ENCODE results near the gene SDF2. TPM values are rescaled to one million over a fixed set of nuclear protein-coding genes. Genes with fewer than 3 reads are reported as not detected.
"Not testable (repeated sequence)": the region's sequence is repeated elsewhere in the genome, so short reads cannot be mapped to it uniquely, and the experiment has no call there.

Gene SDF2
- total RNA-seq, 2 experiments from 2014 or later = 51.7 to 54.5 TPM

DNA sequence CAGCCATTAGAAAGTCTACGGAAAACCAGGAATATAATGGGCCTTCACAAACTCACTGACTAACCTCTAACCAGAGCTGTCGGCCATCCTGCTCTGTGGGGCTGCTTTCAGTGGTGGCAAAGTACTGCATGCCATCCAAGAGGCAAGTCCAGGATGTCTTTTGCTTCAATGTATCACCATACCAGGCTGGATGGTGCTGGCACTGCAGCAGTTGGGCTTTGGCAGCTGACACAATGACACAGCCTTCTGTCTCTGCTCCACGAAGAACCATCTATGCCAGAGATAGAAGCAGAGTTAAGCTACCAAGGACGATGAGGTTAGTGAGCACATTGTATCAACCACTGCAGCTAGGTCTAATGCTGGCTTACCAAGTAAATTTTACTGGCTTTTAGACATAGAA lies 38.0 kb downstream of the SDF2 start:
- ChIA-PET CTCF (interaction anchor here (0.6 to 2.7 kb wide), 3 partner anchors 10 to 22 kb away, joined by 3 to 14 read pairs (median 3); partner anchors contain the start of gene RSKR), POLR2A (interaction anchor here (0.7 to 1.6 kb wide), 2 partner anchors 20 to 51 kb away, joined by 6 read pairs; partner anchors contain the start of gene BLTP2)
- no peaks in the 10 kb centered on the region for H3K4me1 Mint-ChIP-seq (ENCODE audit: low read depth)
- no peak overlapping the region for H3K4me3 Mint-ChIP-seq
- peaks cover 71% of the 10 kb centered on the region for H3K36me3 Mint-ChIP-seq (ENCODE audit: low read depth)
- no peak for ATAC-seq
- H3K27me3 Mint-ChIP-seq (ENCODE audit: low read depth) = no peaks in the 10 kb centered on the region
- DNase-seq = no peak
- no peaks in the 10 kb centered on the region for H3K9me3 Mint-ChIP-seq (ENCODE audit: insufficient read depth)
- H3K27ac Mint-ChIP-seq = no peak overlapping the region

- DNase-seq = no peak
- CTCF ChIA-PET = no interaction called here
- H3K27ac Mint-ChIP-seq = no peak overlapping the region
- no peaks in the 10 kb centered on the region for H3K9me3 Mint-ChIP-seq (ENCODE audit: insufficient read depth)
- no peaks in the 10 kb centered on the region for H3K27me3 Mint-ChIP-seq (ENCODE audit: low read depth)
- peaks cover 71% of the 10 kb centered on the region for H3K36me3 Mint-ChIP-seq (ENCODE audit: low read depth)
- ATAC-seq = no peak
- no peak overlapping the region for H3K4me3 Mint-ChIP-seq
- H3K4me1 Mint-ChIP-seq (ENCODE audit: low read depth) = no peaks in the 10 kb centered on the region
- POLR2A ChIA-PET = no interaction called here
Observed at GRCh38 chr17:28622186-28622585, 39.5 kb downstream of the SDF2 start.

DNA sequence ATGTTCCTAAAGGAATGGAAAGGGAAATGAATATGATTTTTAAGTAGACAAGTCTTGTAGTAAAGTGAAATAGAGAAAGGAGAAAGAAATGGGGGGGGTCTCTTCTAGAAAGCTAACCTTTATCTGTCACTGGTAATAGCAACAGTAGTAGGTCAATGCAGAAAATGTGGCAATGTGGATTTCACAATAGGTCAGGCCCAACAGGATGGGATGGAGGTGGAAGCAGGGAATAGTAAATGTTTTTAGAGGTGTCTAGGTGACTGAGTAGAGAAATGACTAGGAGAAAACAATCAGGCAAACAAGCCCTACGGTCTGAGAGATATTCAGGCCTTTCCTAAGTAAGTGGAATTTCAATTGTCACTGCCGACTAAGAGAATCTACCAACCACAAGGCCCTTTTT lies 41.7 kb downstream of the SDF2 start:
- Mint-ChIP-seq H3K9me3 (ENCODE audit: insufficient read depth) (no peaks in the 10 kb centered on the region), H3K27ac (no peak overlapping the region), H3K27me3 (ENCODE audit: low read depth) (no peaks in the 10 kb centered on the region), H3K4me3 (no peak overlapping the region), H3K36me3 (ENCODE audit: low read depth) (peaks cover 83% of the 10 kb centered on the region), H3K4me1 (ENCODE audit: low read depth) (no peaks in the 10 kb centered on the region)
- ATAC-seq = no peak
- CTCF ChIA-PET = interaction anchor here (0.7 to 1.0 kb wide), 3 partner anchors 24 to 144 kb away, joined by 3 read pairs; no protein-coding TSS in a partner anchor
- no peak for DNase-seq
- POLR2A ChIA-PET = interaction anchor here (1.1 kb wide), 1 partner anchor 20 kb away, joined by 3 read pairs; no protein-coding TSS in a partner anchor

DNA sequence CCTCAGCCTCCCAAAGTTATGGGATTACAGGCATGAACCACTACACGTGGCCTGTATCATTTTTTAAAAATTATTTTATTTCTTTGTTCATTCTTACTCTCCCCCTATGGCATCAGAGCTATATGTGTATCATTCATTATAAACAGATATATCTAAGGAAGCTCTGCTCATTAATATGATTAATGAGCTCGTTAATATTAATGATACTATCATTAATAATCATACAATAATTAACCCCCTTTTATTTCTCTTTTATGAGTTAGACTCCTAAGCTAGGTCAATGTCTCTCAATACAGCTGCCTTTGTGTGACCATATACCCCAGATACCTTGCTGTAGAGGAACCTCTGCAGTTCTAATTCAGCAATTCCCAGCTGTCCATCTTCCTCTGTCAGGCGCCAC lies 43.2 kb downstream of the SDF2 start:
- POLR2A ChIA-PET = interaction anchor here (0.8 to 1.7 kb wide), 2 partner anchors 17 to 19 kb away, joined by 3 to 8 read pairs; no protein-coding TSS in a partner anchor
- Mint-ChIP-seq H3K27me3 (ENCODE audit: low read depth) (no peaks in the 10 kb centered on the region), H3K27ac (no peak overlapping the region), H3K4me3 (no peak overlapping the region), H3K36me3 (ENCODE audit: low read depth) (peaks cover 79% of the 10 kb centered on the region), H3K9me3 (ENCODE audit: insufficient read depth) (no peaks in the 10 kb centered on the region), H3K4me1 (ENCODE audit: low read depth) (peaks cover 3% of the 10 kb centered on the region)
- DNase-seq = no peak
- no peak for ATAC-seq
- CTCF ChIA-PET = interaction anchor here (1.3 kb wide), 1 partner anchor 145 kb away, joined by 4 read pairs; no protein-coding TSS in a partner anchor

- ATAC-seq (no peak), DNase-seq (no peak)
- no peaks in the 10 kb centered on the region for H3K9me3 Mint-ChIP-seq (ENCODE audit: insufficient read depth)
- CTCF ChIA-PET = interaction anchor here (0.7 to 0.8 kb wide), 2 partner anchors 31 to 68 kb away, joined by 3 to 4 read pairs; no protein-coding TSS in a partner anchor
- POLR2A ChIA-PET = no interaction called here
- no peak overlapping the region for H3K27ac Mint-ChIP-seq
- H3K4me1 Mint-ChIP-seq (ENCODE audit: low read depth) = peaks cover 3% of the 10 kb centered on the region
- no peaks in the 10 kb centered on the region for H3K27me3 Mint-ChIP-seq (ENCODE audit: low read depth)
- H3K4me3 Mint-ChIP-seq = no peak overlapping the region
- H3K36me3 Mint-ChIP-seq (ENCODE audit: low read depth) = peaks cover 75% of the 10 kb centered on the region
Observed at GRCh38 chr17:28616281-28616680, 45.4 kb downstream of the SDF2 start.

DNA sequence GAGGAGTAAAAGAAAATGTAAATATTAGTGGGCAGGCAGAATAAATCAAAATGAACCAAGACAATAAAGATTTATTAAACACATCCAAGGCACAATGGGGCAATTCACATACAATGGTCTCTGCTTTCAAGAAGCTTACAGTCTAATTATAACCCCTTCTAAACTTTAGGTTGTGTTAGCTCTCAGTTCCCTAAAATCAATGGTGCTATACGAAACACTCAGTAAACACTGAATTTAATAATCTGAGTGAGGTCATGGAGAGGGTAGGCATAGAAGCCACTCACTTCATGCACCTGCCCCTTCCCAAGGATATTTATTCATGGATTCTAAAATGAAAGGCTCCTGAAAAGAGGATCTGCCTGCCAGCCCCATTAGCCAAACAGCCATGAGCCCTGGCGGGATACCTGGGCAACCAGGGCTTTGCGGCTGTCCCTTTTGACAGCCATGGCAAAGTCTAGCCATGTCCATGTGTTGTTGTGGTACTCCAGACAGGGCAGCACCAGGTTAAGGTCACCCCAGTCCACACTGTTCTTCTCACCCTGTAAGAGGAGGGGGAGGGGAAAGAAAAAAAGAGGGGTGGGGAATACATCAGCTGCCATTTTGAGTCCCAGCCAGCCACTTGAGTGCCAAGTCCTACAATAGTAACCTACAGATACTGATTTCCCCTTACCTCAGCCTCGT lies 46.3 kb downstream of the SDF2 start:
- ATAC-seq (no peak), DNase-seq (no peak)
- H3K36me3 Mint-ChIP-seq (ENCODE audit: low read depth) = peaks cover 71% of the 10 kb centered on the region
- ChIA-PET POLR2A (no interaction called here), CTCF (no interaction called here)
- no peak overlapping the region for H3K27ac Mint-ChIP-seq
- no peaks in the 10 kb centered on the region for H3K27me3 Mint-ChIP-seq (ENCODE audit: low read depth)
- H3K4me1 Mint-ChIP-seq (ENCODE audit: low read depth) = peaks cover 3% of the 10 kb centered on the region
- H3K4me3 Mint-ChIP-seq = no peak overlapping the region
- no peaks in the 10 kb centered on the region for H3K9me3 Mint-ChIP-seq (ENCODE audit: insufficient read depth)

- DNase-seq (no peak), ATAC-seq (no peak)
- CTCF ChIA-PET = interaction anchor here (0.8 to 2.8 kb wide), 5 partner anchors 10 to 120 kb away, joined by 3 to 14 read pairs (median 11); no protein-coding TSS in a partner anchor
- POLR2A ChIA-PET = interaction anchor here (0.9 to 1.7 kb wide), 2 partner anchors 12 to 79 kb away, joined by 3 read pairs; no protein-coding TSS in a partner anchor
- Mint-ChIP-seq H3K27me3 (ENCODE audit: low read depth) (no peaks in the 10 kb centered on the region), H3K4me3 (no peak within 1 kb of the TSS), H3K27ac (peak within 1 kb of the TSS; percentile 56), H3K36me3 (ENCODE audit: low read depth) (peaks cover 64% of the 10 kb centered on the region), H3K9me3 (ENCODE audit: insufficient read depth) (no peaks in the 10 kb centered on the region), H3K4me1 (ENCODE audit: low read depth) (peaks cover 3% of the 10 kb centered on the region)
Observed at GRCh38 chr17:28613931-28614381, 47.8 kb downstream of the SDF2 start, which contains the start of gene RSKR. Gene RSKR, minus strand, starts transcription at chr17:28614185. Its CDS starts 24 bp downstream, at chr17:28614161.

GRCh38 chr17:28612936-28613872 lies 48.5 kb downstream of the SDF2 start:
- peak; percentile 39 for DNase-seq
- Mint-ChIP-seq H3K9me3 (ENCODE audit: insufficient read depth) (no peaks in the 10 kb centered on the region), H3K4me3 (no peak overlapping the region), H3K4me1 (ENCODE audit: low read depth) (peaks cover 3% of the 10 kb centered on the region), H3K27me3 (ENCODE audit: low read depth) (no peaks in the 10 kb centered on the region), H3K27ac (no peak overlapping the region), H3K36me3 (ENCODE audit: low read depth) (peaks cover 63% of the 10 kb centered on the region)
- ChIA-PET CTCF (interaction anchor here (0.7 to 3.3 kb wide), 22 partner anchors 11 to 125 kb away, joined by 3 to 17 read pairs (median 3); partner anchors contain the start of genes BLTP2, SDF2 and SUPT6H), POLR2A (interaction anchor here (0.6 to 1.7 kb wide), 3 partner anchors 11 to 80 kb away, joined by 3 read pairs; no protein-coding TSS in a partner anchor)
- peak; percentile 69 for ATAC-seq

DNA sequence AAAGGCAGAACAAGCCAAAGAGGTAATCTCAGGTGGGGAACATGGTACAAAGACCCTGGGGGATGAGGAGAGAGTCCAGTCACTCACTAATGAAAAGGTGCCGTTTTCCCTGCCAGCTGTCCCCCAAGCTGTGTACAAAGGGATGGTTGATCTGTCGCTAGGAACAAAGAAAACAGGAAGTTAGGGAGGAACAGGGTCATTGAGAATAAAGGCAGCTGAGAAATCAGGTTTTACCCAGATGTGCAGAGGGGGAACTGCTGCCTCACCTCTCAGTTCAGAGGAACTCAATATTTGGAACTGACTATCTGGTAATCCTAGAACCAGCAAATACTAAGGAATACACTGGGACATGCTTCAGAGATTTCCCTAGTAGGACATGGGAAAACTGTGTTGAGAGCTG lies 49.2 kb downstream of the SDF2 start:
- H3K4me1 Mint-ChIP-seq (ENCODE audit: low read depth) = peaks cover 3% of the 10 kb centered on the region
- no peaks in the 10 kb centered on the region for H3K27me3 Mint-ChIP-seq (ENCODE audit: low read depth)
- peak overlapping the region; percentile 55 for H3K27ac Mint-ChIP-seq
- H3K4me3 Mint-ChIP-seq = no peak overlapping the region
- ChIA-PET CTCF (interaction anchor here (0.7 to 3.3 kb wide), 21 partner anchors 11 to 125 kb away, joined by 3 to 17 read pairs (median 3); partner anchors contain the start of genes BLTP2, SDF2 and SUPT6H), POLR2A (interaction anchor here (0.6 to 1.7 kb wide), 2 partner anchors 13 to 81 kb away, joined by 3 read pairs; no protein-coding TSS in a partner anchor)
- H3K9me3 Mint-ChIP-seq (ENCODE audit: insufficient read depth) = no peaks in the 10 kb centered on the region
- no peak for DNase-seq
- ATAC-seq = no peak
- peaks cover 64% of the 10 kb centered on the region for H3K36me3 Mint-ChIP-seq (ENCODE audit: low read depth)

GRCh38 chr17:28610376-28610775 lies 51.3 kb downstream of the SDF2 start:
- peak overlapping the region; percentile 4 for H3K27ac Mint-ChIP-seq
- peaks cover 3% of the 10 kb centered on the region for H3K4me1 Mint-ChIP-seq (ENCODE audit: low read depth)
- H3K27me3 Mint-ChIP-seq (ENCODE audit: low read depth) = no peaks in the 10 kb centered on the region
- CTCF ChIA-PET = interaction anchor here (3.3 kb wide), 1 partner anchor 11 kb away, joined by 12 read pairs; no protein-coding TSS in a partner anchor
- peaks cover 47% of the 10 kb centered on the region for H3K36me3 Mint-ChIP-seq (ENCODE audit: low read depth)
- H3K4me3 Mint-ChIP-seq = no peak overlapping the region
- no peaks in the 10 kb centered on the region for H3K9me3 Mint-ChIP-seq (ENCODE audit: insufficient read depth)
- no peak for ATAC-seq
- no peak for DNase-seq
- POLR2A ChIA-PET = interaction anchor here (0.9 to 2.3 kb wide), 4 partner anchors 11 to 33 kb away, joined by 3 to 7 read pairs (median 4); partner anchors contain the start of gene ALDOC

- DNase-seq; H3K36me3 Mint-ChIP-seq (ENCODE audit: low read depth); H3K27me3 Mint-ChIP-seq (ENCODE audit: low read depth); H3K4me1 Mint-ChIP-seq (ENCODE audit: low read depth); H3K27ac Mint-ChIP-seq; H3K9me3 Mint-ChIP-seq (ENCODE audit: insufficient read depth); H3K4me3 Mint-ChIP-seq; CTCF ChIA-PET; POLR2A ChIA-PET; ATAC-seq: not testable (repeated sequence)
Observed at GRCh38 chr17:28604031-28604430, 57.7 kb downstream of the SDF2 start.

Data from activated CD8-positive, alpha-beta T cell treated with anti-CD3 and anti-CD28 coated beads, Interleukin-2, amount 10 ng/mL, durations not matched to agents 7 days and 5 days (primary cell).